GM20431 (cell line): Measurements from ENCODE around the gene C4B.
"Not testable (repeated sequence)": the region's sequence is repeated elsewhere in the genome, so short reads cannot be mapped to it uniquely, and the experiment has no call there.

ENCODE experiments used
- in situ Hi-C: fragments of 300-500 bp; cut with MseI, MboI; formaldehyde crosslinking; loops from one replicate; pipeline ENCODE4 v1.15.0; 2020; ENCODE audit warnings: low sequenced_read_pairs; ENCODE audit not compliant: unreplicated experiment

The C4B gene

GRCh38 chr6:31980195-31980876 is 34.3 kb upstream of the C4B start:
- in situ Hi-C loops: not testable (repeated sequence)

- in situ Hi-C loops: not testable (repeated sequence)
Measured at GRCh38 chr6:31980998-31981397, 33.6 kb upstream of the C4B start.

GRCh38 chr6:31981744-31982143 is 32.9 kb upstream of the C4B start, which contains the start of gene C4A:
C4A (plus strand) TSS chr6:31982057; CDS start chr6:31982108, 51 bp downstream.
- in situ Hi-C loops: not testable (repeated sequence)

- in situ Hi-C loops: not testable (repeated sequence)
Measured at GRCh38 chr6:31989363-31989762, 25.2 kb upstream of the C4B start.

GRCh38 chr6:31994421-31994820 is 20.2 kb upstream of the C4B start:
- in situ Hi-C loops: not testable (repeated sequence)

GRCh38 chr6:31996385-31996784 is 18.2 kb upstream of the C4B start:
- in situ Hi-C loops: not testable (repeated sequence)

GRCh38 chr6:32002546-32003268 is 11.9 kb upstream of the C4B start:
- in situ Hi-C loops: not testable (repeated sequence)

GRCh38 chr6:32003301-32003700 is 11.3 kb upstream of the C4B start:
- in situ Hi-C loops: not testable (repeated sequence)

- in situ Hi-C loops: not testable (repeated sequence)
Measured at GRCh38 chr6:32004393-32004792, 10.2 kb upstream of the C4B start.

GRCh38 chr6:32004864-32005537 is 9.6 kb upstream of the C4B start:
- in situ Hi-C loops: not testable (repeated sequence)

- in situ Hi-C loops: not testable (repeated sequence)
Measured at GRCh38 chr6:32005538-32005880, 9.1 kb upstream of the C4B start.

GRCh38 chr6:32005991-32006529 is 8.5 kb upstream of the C4B start:
- in situ Hi-C loops: not testable (repeated sequence)

- in situ Hi-C loops: not testable (repeated sequence)
Measured at GRCh38 chr6:32007086-32007485, 7.5 kb upstream of the C4B start.

GRCh38 chr6:32008037-32008436 is 6.6 kb upstream of the C4B start:
- in situ Hi-C loops: not testable (repeated sequence)

GRCh38 chr6:32008616-32009015 is 6.0 kb upstream of the C4B start:
- in situ Hi-C loops: not testable (repeated sequence)

GRCh38 chr6:32009537-32009936 is 5.1 kb upstream of the C4B start:
- in situ Hi-C loops: not testable (repeated sequence)

- in situ Hi-C loops: not testable (repeated sequence)
Measured at GRCh38 chr6:32010856-32011530, 3.6 kb upstream of the C4B start.

GRCh38 chr6:32012941-32013617 is 1.5 kb upstream of the C4B start:
- in situ Hi-C loops: not testable (repeated sequence)

- in situ Hi-C loops: not testable (repeated sequence)
Measured at GRCh38 chr6:32013738-32014137, 857 bp upstream of the C4B start.

GRCh38 chr6:32022100-32022499 is 7.5 kb downstream of the C4B start:
- in situ Hi-C loops: not testable (repeated sequence)
